ENCODE data around the gene MRPL4. TPM values are rescaled to one million over a fixed set of nuclear protein-coding genes. Genes with fewer than 3 reads are reported as not detected.

The MRPL4 gene
- total and polyA plus RNA-seq, 2 of the 13 experiments (the other 11 are each of a cell fraction or from before 2014, with no cell fraction given) = 40.6 to 42.5 TPM

DNA sequence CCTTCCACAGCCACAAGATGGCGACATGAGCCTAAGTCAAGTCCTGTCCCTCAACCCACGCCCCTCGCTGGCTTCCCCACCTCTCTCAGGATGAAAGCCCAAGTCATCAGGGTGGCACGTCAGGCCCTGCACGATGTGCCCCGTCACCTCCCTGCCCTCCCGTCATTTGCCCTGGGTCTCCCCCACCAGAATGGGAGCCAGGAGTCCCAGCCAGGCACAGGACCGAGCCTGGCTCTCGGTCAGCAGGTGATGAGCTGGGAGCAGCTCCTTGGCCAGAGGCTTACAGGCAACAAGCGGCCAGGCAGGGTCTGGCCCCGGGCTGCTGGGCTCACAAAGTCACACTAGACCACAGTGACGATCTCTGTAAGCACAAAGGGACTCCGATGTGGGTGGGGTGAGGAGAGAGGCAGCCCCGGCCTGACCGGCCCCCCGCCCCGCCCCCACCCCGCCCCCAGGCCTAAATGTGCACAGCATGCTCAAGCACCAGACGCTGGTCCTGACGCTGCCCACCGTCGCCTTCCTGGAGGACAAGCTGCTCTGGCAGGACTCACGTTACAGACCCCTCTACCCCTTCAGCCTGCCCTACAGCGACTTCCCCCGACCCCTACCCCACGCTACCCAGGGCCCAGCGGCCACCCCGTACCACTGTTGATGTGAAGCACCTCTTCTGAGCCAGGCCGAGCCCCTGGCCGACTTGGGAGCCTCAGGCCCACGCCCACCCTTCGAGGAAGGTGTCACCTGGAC lies 7.3 kb downstream of the MRPL4 start:
- peaks cover 12 to 33% of the 10 kb centered on the region in 2 experiments for H3K36me3 ChIP-seq (replicated peaks in 1 of 2; ENCODE audit: control insufficient read depth in 1 of 2, insufficient read depth in 2 of 2, low read length in 2 of 2)
- H3K27ac ChIP-seq (ENCODE audit: extremely low read length, insufficient read depth, low read length) = no peak overlapping the region
- DNase-seq (ENCODE audit: low spot score) = peak; percentile 88
- H2AFZ ChIP-seq (ENCODE audit: low read length) = no peak overlapping the region
- no peak overlapping the region for H3K4me3 ChIP-seq (replicated peaks in 1 of 3; ENCODE audit: insufficient read depth in 1 of 3, low read depth in 2 of 3, low read length in 3 of 3)
- POLR2A ChIA-PET = interaction anchor here (0.6 to 5.4 kb wide), 13 partner anchors 11 to 144 kb away, joined by 3 to 71 read pairs (median 4); partner anchors contain the start of genes CDC37, ICAM1, ICAM5 and TYK2
- intact Hi-C loops (cut with micrococcal nuclease; ENCODE audit: unreplicated experiment) = loop anchor here (1.0 kb wide), 1 partner anchor 130 kb away; no protein-coding TSS in a partner anchor
- in situ Hi-C loops (cut with HindIII; ENCODE audit: extremely low pct_ligation_motif_present, low pct_unique_long_range_greater_than_20kb) = no loop called here
- H3K79me2 ChIP-seq (ENCODE audit: insufficient read depth, low read length) = no peaks in the 10 kb centered on the region
- no peaks in the 10 kb centered on the region for H3K27me3 ChIP-seq (ENCODE audit: control insufficient read depth in 1 of 2, insufficient read depth in 2 of 2, low read length in 2 of 2)
- H3K9ac ChIP-seq (ENCODE audit: insufficient read depth, low read depth, low read length) = no peak overlapping the region
- no TSS peak for BruUV-seq (replicated peaks)
- peak; percentile 71 for ATAC-seq
- H3K4me2 ChIP-seq (ENCODE audit: low read depth, low read length) = no peak overlapping the region
- H4K20me1 ChIP-seq (ENCODE audit: insufficient read depth, low read length) = no peaks in the 10 kb centered on the region
- 64% methylated on average over 19 of the region's 32 CpGs for WGBS (ENCODE audit: low lambda C conversion rate)
- H3K9me3 ChIP-seq (ENCODE audit: low read length) = no peaks in the 10 kb centered on the region
- peaks cover 51% of the 10 kb centered on the region for H3K4me1 ChIP-seq (ENCODE audit: insufficient read depth, low read length)
- CTCF ChIA-PET (ENCODE audit: low intra/inter-chr PET ratio, low total read pairs) = interaction anchor here (1.3 to 3.6 kb wide), 2 partner anchors 130 to 132 kb away, joined by 13 to 24 read pairs; no protein-coding TSS in a partner anchor
- peak; percentile 77 for FAIRE-seq
- TF ChIP-seq, protein P1, sequence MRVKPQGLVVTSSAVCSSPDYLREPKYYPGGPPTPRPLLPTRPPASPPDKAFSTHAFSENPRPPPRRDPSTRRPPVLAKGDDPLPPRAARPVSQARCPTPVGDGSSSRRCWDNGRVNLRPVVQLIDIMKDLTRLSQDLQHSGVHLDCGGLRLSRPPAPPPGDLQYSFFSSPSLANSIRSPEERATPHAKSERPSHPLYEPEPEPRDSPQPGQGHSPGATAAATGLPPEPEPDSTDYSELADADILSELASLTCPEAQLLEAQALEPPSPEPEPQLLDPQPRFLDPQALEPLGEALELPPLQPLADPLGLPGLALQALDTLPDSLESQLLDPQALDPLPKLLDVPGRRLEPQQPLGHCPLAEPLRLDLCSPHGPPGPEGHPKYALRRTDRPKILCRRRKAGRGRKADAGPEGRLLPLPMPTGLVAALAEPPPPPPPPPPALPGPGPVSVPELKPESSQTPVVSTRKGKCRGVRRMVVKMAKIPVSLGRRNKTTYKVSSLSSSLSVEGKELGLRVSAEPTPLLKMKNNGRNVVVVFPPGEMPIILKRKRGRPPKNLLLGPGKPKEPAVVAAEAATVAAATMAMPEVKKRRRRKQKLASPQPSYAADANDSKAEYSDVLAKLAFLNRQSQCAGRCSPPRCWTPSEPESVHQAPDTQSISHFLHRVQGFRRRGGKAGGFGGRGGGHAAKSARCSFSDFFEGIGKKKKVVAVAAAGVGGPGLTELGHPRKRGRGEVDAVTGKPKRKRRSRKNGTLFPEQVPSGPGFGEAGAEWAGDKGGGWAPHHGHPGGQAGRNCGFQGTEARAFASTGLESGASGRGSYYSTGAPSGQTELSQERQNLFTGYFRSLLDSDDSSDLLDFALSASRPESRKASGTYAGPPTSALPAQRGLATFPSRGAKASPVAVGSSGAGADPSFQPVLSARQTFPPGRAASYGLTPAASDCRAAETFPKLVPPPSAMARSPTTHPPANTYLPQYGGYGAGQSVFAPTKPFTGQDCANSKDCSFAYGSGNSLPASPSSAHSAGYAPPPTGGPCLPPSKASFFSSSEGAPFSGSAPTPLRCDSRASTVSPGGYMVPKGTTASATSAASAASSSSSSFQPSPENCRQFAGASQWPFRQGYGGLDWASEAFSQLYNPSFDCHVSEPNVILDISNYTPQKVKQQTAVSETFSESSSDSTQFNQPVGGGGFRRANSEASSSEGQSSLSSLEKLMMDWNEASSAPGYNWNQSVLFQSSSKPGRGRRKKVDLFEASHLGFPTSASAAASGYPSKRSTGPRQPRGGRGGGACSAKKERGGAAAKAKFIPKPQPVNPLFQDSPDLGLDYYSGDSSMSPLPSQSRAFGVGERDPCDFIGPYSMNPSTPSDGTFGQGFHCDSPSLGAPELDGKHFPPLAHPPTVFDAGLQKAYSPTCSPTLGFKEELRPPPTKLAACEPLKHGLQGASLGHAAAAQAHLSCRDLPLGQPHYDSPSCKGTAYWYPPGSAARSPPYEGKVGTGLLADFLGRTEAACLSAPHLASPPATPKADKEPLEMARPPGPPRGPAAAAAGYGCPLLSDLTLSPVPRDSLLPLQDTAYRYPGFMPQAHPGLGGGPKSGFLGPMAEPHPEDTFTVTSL (CRISPR knock-in tag; IDR thresholded peaks at IDR 0.05; ENCODE audit: borderline replicate concordance) = no peak
- TF ChIP-seq ZNF724P (CRISPR knock-in tag; IDR thresholded peaks at IDR 0.05; ENCODE audit: borderline replicate concordance) = no peak
- 0 out of 2 replicates have a peak, but pooled peaks have one; percentile 44 for TF ChIP-seq KDM3A (CRISPR knock-in tag; IDR thresholded peaks at IDR 0.05; ENCODE audit: low read depth)
- TF ChIP-seq, protein P2, sequence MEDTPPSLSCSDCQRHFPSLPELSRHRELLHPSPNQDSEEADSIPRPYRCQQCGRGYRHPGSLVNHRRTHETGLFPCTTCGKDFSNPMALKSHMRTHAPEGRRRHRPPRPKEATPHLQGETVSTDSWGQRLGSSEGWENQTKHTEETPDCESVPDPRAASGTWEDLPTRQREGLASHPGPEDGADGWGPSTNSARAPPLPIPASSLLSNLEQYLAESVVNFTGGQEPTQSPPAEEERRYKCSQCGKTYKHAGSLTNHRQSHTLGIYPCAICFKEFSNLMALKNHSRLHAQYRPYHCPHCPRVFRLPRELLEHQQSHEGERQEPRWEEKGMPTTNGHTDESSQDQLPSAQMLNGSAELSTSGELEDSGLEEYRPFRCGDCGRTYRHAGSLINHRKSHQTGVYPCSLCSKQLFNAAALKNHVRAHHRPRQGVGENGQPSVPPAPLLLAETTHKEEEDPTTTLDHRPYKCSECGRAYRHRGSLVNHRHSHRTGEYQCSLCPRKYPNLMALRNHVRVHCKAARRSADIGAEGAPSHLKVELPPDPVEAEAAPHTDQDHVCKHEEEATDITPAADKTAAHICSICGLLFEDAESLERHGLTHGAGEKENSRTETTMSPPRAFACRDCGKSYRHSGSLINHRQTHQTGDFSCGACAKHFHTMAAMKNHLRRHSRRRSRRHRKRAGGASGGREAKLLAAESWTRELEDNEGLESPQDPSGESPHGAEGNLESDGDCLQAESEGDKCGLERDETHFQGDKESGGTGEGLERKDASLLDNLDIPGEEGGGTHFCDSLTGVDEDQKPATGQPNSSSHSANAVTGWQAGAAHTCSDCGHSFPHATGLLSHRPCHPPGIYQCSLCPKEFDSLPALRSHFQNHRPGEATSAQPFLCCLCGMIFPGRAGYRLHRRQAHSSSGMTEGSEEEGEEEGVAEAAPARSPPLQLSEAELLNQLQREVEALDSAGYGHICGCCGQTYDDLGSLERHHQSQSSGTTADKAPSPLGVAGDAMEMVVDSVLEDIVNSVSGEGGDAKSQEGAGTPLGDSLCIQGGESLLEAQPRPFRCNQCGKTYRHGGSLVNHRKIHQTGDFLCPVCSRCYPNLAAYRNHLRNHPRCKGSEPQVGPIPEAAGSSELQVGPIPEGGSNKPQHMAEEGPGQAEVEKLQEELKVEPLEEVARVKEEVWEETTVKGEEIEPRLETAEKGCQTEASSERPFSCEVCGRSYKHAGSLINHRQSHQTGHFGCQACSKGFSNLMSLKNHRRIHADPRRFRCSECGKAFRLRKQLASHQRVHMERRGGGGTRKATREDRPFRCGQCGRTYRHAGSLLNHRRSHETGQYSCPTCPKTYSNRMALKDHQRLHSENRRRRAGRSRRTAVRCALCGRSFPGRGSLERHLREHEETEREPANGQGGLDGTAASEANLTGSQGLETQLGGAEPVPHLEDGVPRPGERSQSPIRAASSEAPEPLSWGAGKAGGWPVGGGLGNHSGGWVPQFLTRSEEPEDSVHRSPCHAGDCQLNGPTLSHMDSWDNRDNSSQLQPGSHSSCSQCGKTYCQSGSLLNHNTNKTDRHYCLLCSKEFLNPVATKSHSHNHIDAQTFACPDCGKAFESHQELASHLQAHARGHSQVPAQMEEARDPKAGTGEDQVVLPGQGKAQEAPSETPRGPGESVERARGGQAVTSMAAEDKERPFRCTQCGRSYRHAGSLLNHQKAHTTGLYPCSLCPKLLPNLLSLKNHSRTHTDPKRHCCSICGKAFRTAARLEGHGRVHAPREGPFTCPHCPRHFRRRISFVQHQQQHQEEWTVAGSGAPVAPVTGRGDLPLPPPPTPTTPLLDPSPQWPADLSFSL (CRISPR knock-in tag; IDR thresholded peaks at IDR 0.05) = no peak
- TF ChIP-seq MTA3 (CRISPR knock-in tag; IDR thresholded peaks at IDR 0.05) = no peak
- TF ChIP-seq, protein P3, sequence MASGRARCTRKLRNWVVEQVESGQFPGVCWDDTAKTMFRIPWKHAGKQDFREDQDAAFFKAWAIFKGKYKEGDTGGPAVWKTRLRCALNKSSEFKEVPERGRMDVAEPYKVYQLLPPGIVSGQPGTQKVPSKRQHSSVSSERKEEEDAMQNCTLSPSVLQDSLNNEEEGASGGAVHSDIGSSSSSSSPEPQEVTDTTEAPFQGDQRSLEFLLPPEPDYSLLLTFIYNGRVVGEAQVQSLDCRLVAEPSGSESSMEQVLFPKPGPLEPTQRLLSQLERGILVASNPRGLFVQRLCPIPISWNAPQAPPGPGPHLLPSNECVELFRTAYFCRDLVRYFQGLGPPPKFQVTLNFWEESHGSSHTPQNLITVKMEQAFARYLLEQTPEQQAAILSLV (CRISPR knock-in tag; IDR thresholded peaks at IDR 0.05; ENCODE audit: borderline replicate concordance) = no peak
- no peak for TF ChIP-seq SOX6 (IDR thresholded peaks at IDR 0.05)
- 0 out of 2 replicates have a peak, but pooled peaks have one; percentile 19 for TF ChIP-seq SOX6 (CRISPR knock-in tag; IDR thresholded peaks at IDR 0.05)
- no peak for TF ChIP-seq ZNF3 (CRISPR knock-in tag; IDR thresholded peaks at IDR 0.05)
- TF ChIP-seq NFYC (CRISPR knock-in tag; IDR thresholded peaks at IDR 0.05) = no peak

Measured in HepG2 (cell line).